Epithelial cell of proximal tubule (primary cell): ENCODE measurements around the gene PPP1R14B. TPM values are rescaled to one million over a fixed set of nuclear protein-coding genes. Genes with fewer than 3 reads are reported as not detected.

Source experiments
- DNase-seq: peaks from one replicate; pipeline ENCODE4 v3.0.0-alpha.2; 2011; ENCODE audit warnings: low read depth
- H3K4me3 ChIP-seq: 2 replicates; pipeline ENCODE4 v1.5.1; 2011; ENCODE audit warnings: low read depth, mild to moderate bottlenecking, low read length
- CTCF ChIP-seq: conservative IDR thresholded peaks from 2 replicates; pipeline ENCODE4 v1.5.1; 2012; ENCODE audit warnings: low read depth, mild to moderate bottlenecking, low read length
- total RNA-seq: library from RNA; depleted of rRNA; stranded (reverse); fragments of >200 nt; gene quantifications from 2 replicates; pipeline ENCODE4 v1.2.3, GENCODE V29; 2015

The PPP1R14B gene
- total RNA-seq, 1 donor from 2014 or later = 674 TPM

- no peak for DNase-seq
- TF ChIP-seq CTCF = no peak
- no peak overlapping the region for H3K4me3 ChIP-seq
These were observed 16.5 kb upstream of the PPP1R14B start for GRCh38 chr11:64263021-64263946.

- H3K4me3 ChIP-seq = no peak overlapping the region
- no peak for DNase-seq
- TF ChIP-seq CTCF = no peak
These were observed 15.7 kb upstream of the PPP1R14B start for GRCh38 chr11:64262271-64263002.

- no peak overlapping the region for H3K4me3 ChIP-seq
- no peak for DNase-seq
- TF ChIP-seq CTCF = no peak
These were observed 14.9 kb upstream of the PPP1R14B start for GRCh38 chr11:64261556-64262080.

- H3K4me3 ChIP-seq = no peak overlapping the region
- TF ChIP-seq CTCF = no peak
- DNase-seq = no peak
These were observed 13.5 kb upstream of the PPP1R14B start for GRCh38 chr11:64260147-64260708.

- no peak overlapping the region for H3K4me3 ChIP-seq
- no peak for DNase-seq
- TF ChIP-seq CTCF = no peak
These were observed 12.9 kb upstream of the PPP1R14B start for GRCh38 chr11:64259533-64260067.

- DNase-seq = no peak
- TF ChIP-seq CTCF = no peak
- H3K4me3 ChIP-seq = no peak overlapping the region
These were observed 12.3 kb upstream of the PPP1R14B start for GRCh38 chr11:64258946-64259532.
